GM18858 (cell line): Measurements from ENCODE around the gene CBFA2T3.

Experiments used
- ATAC-seq: cut with Tn5 transposase; IDR thresholded peaks from one replicate; pipeline ENCODE4 v1.9.1; 2021; ENCODE audit not compliant: unreplicated experiment

The CBFA2T3 gene

DNA sequence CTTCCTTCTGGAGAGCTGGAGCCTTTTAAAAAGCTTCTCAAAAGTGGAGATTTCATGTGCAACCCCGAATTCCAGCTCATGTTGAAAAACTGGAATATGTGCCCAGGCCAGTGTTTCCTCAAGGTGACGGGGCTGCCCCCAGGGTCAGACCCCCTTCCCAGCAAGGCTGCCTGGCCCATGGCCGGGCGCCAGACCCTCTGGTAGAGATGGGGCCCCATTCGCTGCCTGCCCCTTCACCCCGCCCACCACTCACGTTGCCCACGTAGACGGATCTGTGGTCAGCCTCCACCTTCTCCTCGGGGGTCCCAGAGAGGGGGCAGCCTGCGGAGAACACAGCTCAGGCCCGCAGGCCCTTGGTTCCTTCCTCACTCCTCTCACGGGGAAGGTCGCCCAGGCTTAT, 111.7 kb downstream of the CBFA2T3 start:
- ATAC-seq: no peak

DNA sequence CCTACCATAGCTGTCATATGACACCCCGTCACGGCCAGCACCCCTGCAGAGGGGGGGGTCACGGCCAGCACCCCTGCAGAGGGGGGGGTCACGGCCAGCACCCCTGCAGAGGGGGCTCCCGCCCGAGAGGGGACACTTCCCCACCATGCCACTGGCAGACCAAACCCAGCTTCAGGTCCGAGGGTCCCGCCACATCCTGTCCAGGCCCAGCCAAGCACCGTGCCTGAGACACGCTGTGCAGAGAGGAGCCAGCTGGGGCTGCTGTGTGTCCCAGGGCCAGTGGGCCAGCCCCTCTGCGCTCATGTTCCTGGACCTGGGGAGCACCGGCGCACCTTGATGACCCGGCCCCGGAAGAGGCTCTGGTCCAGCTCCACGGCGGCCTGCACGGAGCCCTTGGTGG, 112.5 kb downstream of the CBFA2T3 start:
- ATAC-seq: no peak

DNA sequence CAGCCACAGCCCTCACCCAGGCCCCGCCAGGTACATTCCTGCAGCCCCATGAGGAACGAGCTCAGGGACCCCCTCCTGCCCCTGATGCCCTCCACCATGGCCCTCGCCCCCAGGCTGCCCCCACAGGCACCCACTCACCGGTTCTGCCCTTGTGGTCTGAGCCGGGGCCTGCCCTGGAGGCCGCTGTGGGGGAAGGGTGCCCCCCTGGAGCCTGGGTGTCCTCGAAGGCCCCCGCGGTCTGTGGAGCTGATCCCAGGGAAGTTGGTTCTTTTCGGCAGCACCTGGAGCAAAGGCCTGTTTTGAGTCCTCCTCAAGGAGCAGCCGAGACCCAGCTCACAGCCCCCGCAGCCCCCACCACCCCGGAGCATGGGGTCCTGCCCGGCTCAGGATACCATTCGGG, 112.9 kb downstream of the CBFA2T3 start:
- no peak for ATAC-seq

DNA sequence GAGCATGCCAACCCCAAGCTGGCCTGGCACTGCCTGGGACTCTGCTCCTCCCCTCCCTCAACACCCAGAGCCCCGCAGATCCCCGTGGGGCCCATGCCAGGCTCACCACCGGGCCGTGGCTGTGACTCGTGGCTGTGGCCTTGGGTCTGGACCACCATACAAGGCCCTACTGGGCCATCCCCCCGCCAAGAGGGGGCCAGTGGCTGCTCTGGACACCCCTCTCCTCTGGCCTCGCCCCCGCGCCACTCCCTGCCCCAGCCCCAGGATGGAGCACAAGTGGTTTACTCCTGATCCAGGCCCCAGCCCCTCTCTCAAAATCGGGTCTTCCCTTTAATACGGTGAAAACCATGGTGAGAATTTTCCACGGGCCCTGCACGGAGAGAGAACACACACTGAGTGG, 113.6 kb downstream of the CBFA2T3 start:
- no peak for ATAC-seq

DNA sequence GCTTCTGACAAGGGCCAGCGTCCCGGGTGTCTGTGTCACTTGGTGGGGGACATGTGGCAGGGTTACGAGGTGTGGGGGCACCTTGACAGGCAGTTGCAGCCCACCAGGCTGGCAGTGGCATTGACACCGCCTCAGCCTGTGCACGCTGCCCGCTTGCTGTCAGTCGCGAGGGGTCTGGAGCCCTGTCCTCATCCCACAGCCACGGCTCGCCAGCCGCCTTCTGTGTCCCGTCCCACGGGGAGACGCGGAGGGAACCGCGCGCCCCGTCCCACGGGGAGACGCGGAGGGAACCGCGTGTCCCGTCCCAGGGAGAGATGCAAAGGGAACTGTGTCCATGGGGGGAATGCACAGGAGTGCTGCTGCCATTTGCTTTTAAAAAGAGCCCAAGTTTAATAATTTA, 114.0 kb downstream of the CBFA2T3 start:
- ATAC-seq: no peak

DNA sequence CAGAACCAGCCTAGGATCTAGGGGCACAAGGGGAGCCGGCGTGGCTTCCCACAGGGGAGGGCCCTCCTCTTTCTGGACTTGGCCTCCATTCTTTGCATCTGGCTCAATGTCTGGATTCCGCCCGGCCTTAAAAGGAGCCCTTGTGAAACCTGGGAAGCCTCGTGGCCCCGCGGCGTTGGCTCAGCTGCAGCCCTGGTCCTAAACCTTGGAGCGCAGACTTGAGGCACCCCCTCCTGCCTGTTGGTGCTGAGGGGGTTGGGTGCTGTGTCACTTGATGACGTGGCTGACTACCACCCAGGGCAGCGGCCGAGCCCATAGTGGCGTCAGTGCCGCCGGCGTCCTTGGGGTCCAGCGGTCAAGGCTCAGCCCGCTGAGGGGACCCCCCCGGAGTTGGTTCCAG, 115.6 kb downstream of the CBFA2T3 start:
- ATAC-seq: no peak

DNA sequence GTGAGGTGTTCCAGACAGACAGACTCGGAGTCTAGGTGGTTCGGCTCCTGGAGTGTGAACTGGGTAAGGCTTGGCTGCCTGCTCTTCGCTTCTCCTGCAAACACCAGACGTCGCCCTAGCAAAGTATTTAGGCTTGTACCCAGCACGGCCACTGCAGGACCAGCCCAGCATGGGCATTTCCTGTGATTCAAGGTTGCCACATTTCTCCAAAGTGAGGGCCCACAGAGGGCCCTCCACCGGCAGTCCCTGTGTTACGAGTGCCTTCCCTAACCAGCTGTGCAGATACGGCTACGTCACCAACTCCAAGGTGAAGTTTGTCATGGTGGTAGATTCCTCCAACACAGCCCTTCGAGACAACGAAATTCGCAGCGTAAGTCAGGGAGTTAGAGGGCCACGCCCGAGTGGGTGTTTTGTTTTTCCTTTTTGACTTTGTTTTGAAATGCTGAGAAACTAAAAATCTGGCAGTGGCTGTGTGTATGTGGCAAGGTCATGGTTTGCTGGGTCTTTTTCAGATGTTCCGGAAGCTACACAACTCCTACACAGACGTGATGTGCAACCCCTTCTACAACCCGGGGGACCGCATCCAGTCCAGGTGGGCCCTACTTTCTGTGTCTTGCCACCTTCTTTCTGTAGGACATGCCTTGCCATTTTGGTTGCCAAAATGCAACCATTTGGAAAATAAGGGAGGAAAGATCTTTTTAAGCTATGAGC, 117.5 kb downstream of the CBFA2T3 start:
- ATAC-seq: no peak

DNA sequence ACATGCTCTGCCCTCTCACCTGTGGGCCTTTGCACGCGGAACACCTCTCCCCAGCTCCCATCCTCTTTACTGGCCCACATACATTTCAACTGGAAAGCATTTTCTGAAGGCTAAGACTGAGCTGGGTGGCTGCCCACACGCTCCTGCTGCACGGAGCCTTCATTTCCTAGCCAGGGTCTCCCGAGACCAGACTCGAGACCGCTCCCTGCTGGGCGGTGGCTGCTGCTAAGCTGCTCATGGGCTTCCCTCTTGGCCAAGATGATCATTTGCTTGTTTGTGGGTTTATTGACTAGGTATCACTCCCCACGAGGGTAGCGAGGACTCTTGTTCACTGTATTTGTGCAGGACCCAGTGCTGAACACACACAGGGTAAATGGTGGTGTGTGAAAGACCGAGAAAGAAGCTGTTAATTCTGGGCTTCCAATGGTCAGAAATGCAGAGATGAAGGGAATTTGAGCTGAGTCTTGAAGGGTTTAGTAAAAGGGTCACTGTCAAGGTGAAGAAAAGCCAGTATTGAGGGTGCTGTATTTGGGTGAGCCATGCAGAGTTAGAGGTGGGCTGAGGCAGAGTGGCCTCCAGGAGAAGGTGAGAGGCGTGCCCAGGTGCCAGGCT, 119.2 kb downstream of the CBFA2T3 start:
- no peak for ATAC-seq

DNA sequence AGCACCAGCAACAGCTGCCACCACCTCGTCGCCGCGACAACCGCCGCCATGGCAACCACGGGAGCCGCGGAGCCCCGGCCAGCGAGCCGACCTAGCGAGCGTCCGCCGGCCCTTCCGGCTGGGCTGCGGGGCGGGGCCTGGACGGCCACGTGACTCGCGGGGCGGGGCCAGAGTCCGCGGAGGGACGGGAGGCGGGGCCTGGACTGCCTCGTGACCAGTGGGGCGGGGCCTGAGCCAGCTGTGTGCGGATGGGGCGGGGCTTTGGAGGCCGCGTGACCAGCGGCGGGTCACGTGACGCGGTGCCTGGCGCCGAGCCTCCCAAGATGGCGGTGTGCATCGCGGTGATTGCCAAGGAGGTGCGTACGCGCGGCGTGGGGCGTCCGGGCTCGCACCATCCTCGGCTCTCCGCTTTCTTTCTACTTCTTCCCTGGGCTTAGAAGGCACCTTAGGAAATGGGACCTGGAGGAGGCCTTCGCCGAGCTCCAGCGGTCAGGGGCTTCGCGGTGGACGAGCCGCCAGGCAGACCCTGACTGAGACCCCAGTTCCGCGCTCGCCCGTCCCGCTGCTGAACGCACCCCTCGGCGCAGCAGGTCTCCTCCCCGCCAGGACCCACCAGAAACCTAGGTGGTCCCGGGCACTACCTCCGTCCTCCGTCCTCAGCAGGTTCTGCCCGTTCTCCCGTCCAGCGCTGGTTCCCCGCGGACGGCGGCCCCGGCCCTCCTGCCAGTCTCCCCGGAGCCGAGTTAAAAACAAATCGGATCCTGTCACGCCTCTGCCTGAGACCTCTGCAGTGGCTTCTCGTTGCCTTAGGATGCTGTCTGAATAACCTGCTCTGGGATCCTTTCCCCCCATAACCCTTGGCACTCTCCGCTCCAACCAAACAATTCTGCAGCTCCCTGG, 119.9 kb downstream of the CBFA2T3 start, which contains the start of the genes GALNS and TRAPPC2L:
TSS of gene GALNS (minus strand) at position 120 of the 900 bp plus-strand sequence. CDS start at position 50, 70 bp downstream.
TSS of gene TRAPPC2L (plus strand) at position 300 of the 900 bp plus-strand sequence. CDS start at position 324, 24 bp downstream.
- peak; percentile 59 for ATAC-seq

DNA sequence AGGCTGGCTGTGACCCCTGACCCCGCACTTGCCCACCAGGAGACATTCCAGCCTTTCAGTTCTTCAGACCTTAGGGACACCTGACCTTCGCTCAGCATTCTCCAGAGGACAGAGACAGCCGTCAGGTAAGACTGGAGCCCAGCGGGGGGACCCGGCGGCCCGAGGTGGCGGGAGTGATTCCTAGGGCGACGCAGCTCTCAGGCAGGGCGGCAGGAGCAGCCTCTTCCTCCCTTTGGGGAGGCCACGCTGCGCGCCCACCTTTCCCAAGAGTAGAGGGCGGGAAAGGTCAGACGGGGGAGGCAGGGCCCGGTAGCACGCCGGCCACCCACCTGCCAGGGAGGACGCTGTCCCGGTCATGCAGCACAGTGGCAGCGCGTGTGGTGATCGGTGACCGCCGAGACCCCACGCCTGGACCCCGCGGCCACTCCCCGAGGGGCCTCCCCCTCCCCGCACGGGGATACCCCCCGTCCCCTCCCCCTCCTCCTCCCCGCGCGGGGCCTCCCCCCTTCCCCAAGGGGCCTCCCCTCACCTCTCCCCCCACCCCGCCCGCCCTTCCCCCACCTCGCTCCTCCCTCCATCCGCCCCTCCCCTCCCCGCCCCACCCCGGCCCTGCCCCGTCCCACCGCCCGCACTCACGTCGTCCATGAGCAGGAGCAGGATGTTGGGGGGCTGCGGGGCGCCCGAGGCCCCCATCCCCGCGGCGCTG, 120.7 kb downstream of the CBFA2T3 start:
- no peak for ATAC-seq

DNA sequence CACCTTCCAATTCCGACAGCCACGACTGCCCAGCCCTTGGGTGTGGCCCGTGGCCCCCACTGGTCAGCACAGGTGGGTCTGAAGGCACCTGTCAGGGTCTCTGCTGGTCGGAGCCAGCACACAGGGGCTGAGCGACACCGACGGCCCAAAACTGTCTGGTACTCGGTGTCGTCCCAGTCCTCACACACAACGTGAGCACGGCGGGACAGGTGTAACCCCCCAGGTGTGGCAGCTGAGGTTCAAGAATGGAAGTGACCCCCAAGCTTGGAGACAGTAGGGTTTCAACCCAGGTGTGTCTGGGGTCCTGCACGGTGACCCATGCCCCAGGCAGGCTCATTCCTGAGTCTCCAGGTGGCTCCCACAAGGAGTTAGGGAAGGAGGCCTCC, 121.3 kb downstream of the CBFA2T3 start:
- ATAC-seq: no peak

DNA sequence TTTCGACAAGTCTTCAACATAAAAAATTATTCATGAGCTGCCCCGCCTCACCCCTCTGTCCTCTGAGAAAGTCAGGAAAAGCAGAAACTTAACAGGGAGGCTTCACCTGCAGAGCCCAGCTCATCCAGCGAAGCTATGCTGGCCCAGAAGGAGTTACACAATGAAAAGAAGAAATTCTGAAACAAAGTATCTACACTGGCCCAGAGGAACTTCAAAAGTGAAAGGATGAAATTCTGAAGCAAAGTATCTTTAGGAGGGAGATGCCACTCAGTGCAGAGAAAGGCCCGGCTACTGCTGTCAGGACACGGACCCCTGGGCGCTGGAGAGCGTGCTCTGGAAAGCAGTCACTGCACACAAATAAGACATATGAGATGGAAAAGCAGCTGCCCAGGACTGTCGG, 121.8 kb downstream of the CBFA2T3 start:
- no peak for ATAC-seq

DNA sequence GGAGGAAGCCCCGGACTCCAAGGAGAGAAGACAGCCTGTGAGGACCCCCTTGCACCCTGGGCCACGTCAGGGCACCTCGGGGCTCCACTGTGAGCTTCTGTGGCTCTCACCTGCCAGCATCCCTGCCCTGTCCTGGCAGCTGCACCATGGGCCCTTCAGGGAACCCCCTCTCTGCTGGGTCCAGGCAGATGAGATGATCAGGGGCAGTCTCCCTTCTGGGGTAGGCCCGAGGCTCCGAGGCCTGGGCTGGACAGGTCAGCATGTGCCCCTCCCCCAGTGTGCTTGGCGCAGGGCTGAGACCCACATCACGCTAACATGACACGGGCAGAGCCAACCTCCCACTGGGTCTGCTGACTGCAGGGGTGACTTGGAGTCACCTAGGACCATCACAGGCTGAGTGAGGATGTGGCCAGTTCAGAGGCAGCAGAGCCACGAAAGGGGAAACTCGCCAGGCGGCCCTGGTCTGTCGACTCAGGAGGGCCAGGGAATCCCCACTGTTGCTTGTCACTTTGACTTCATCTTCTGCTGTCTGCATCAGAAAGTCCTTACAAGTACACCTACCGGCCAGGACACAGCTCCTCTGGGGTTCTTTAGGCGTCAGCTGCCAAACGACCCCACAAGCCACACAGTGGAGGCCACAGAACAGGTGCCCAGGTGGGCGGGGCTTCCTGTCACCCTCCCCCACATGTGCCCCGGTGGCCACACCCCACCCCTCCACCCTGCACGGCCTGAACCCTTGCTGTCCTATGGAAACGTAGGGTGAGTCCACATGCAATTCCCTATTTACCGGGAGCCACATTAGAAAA, 122.5 kb downstream of the CBFA2T3 start:
- no peak for ATAC-seq

DNA sequence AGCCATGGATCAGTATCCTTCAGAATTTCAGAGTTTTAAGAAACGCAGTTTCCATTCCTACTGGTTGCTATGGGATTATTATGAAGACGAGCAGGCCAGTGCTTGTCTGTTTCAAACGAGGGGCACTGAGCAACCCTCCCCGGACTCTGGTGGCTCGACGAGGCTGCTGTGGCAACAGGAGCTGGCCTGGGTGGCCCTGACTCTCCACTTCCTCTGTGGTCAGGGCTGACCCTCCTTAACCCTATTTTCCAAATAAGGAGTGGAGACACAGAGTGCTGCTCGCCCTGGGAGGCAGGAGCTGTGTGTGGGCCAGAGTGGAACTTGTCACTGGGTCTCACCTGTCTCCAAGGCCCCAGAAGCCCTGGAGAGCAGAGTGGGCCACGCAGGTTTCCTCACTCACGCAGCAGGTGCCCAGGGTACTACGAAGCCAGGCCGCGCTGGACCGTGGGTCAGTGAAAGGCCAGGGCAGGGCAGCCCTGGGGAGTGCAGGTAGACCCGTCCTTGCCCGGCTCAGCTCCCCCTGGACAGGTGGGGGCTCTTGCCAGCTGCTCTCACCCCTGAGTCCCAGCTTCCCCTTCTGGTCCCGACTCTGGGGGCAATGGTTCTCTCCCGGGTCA, 123.6 kb downstream of the CBFA2T3 start:
- ATAC-seq: no peak

DNA sequence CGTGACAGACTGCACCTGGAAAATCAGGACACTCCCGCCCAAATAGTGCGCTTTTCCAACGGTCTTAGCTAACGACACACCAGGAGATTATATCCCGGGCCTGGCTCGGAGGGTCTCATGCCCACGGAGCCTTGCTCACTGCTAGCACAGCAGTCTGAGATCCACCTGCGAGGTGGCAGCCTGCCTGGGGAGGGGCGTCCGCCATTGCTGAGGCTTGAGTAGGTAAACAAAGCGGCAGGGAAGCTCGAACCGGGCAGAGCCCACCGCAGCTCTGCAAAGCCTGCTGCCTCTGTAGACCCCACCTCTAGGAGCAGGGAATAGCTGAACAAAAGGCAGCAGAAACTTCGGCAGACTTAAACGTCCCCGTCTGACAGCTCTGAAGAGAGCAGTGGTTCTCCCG, 125.4 kb downstream of the CBFA2T3 start:
- no peak for ATAC-seq

DNA sequence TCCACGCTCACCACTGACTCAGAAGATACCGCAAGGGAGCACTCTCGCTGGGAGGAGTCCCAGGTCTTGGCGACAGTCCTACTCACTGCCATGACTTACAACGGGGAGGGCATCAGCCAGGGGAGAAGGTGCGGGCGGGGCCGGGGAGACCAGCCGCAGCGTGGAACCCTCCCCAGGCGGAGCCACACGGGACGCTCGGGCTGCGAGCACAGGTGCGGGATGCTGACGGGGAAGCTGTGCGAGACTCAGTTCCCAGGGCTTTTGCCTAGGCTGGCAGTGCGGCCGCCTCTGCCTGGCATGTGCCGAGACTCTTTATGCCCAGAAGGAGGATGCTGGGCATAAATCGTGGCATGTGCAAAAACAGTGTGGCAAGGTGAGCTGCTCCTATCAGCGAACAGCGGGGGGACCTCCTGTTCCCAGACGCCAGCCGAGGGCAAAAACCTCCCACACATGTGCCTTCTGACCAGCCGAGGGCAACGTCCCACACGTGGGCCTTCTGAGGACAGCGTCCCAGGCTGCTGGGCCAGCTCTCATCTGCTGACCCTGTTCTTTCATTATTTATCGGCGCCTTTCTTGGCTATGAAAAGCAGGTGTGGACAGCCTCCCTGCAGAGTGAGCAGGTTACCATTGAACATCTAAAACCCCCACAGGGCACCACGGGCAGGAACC, 126.3 kb downstream of the CBFA2T3 start:
- no peak for ATAC-seq

DNA sequence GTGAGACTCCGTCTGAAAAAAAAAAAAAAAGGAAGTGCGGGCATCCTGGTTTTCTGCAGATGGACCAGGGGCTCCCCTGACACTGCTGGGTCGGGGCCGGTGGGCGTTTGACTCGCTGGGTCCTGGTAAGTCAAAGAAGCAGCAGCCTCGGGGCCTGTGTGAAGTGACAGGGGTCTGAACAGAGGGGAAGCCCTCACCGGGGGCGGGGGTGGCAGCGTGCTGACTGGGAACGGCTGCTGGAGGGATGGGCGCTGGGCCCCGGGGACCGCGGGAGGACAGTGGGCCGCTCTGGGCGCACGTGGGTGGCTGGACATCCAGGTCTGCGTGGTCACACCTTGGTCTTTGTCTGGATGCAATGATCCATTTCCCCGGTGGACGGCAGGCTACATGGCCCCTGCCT, 128.4 kb downstream of the CBFA2T3 start:
- ATAC-seq: no peak

DNA sequence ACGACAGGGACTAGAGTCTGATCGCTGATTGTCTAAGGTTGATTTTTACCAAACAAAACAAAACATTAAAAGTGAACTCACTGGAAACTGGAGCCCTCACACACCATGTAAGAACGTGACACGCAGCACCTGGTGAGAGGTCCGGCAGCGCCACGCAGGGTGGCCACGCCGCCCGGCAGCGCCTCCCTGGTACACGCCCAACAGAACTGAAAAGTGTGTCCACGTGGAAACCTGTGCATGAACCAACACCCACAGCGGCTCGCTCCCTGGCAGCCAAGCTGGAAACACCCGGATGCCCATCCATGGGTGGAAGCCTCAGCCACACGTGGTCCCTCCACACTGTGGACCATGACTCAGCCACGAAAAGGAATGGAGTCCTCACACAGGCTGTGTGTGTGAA, 129.4 kb downstream of the CBFA2T3 start:
- ATAC-seq: no peak

DNA sequence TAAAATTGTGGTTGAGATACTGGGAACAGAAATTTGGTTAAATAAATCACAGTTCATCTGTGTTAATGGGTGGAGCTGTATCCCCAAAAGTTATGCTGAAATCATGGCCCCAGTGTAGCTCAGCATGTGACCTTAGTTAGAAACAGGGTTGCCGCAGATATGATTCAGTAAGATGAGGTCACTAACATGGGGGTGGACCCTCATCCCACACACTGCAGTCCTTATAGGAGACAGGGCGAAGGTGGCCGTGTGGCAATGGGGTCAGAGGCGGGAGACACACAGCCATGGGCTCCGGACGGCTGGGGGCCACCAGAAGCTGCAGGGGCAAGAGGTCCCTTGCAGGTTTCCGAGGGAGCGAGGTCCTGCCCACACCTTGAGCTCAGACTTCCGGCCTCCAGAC, 130.9 kb downstream of the CBFA2T3 start:
- no peak for ATAC-seq
